CD8-positive, alpha-beta memory T cell (primary cell): ENCODE measurements around the gene ARMC9. TPM values are rescaled to one million over a fixed set of nuclear protein-coding genes. Genes with fewer than 3 reads are reported as not detected.

ENCODE experiments used
- CTCF ChIA-PET: fragments of 350-600 bp; sonication (Branson Sonifier 250); formaldehyde crosslinking; loops from one replicate; lab custom pipeline; 2021; ENCODE audit warnings: antibody characterized with exemption; lab: Charles Lee
- POLR2A ChIA-PET: fragments of 350-600 bp; sonication (Branson Sonifier 250); formaldehyde crosslinking; loops from one replicate; lab custom pipeline; 2021; ENCODE audit warnings: antibody characterized with exemption; lab: Charles Lee
- DNase-seq, 5 donors: peaks; one replicate each; pipeline versions ENCODE4 v3.0.0 to v3.0.0-alpha.2; 2020 to 2022; ENCODE audit warnings: mixed read lengths in 1 of 5
- H3K27ac ChIP-seq: one replicate; pipeline ENCODE4 v1.7.0; 2013; ENCODE audit warnings: low read depth, mild to moderate bottlenecking, low read length, moderate library complexity
- H3K27me3 ChIP-seq: 2 replicates; pipeline ENCODE4 v1.7.0; 2013; ENCODE audit warnings: low read length, mild to moderate bottlenecking; ENCODE audit not compliant: insufficient read depth, poor library complexity, severe bottlenecking
- H3K36me3 ChIP-seq: 2 replicates; pipeline ENCODE4 v1.7.0; 2013; ENCODE audit warnings: mild to moderate bottlenecking, low read length, moderate library complexity; ENCODE audit not compliant: insufficient read depth
- H3K4me1 ChIP-seq: 2 replicates; pipeline ENCODE4 v1.7.0; 2013; ENCODE audit warnings: mild to moderate bottlenecking, low read length, moderate library complexity; ENCODE audit not compliant: insufficient read depth
- H3K4me3 ChIP-seq: 2 replicates; pipeline ENCODE4 v1.7.0; 2013; ENCODE audit warnings: mild to moderate bottlenecking, low read length
- H3K9me3 ChIP-seq: 2 replicates; pipeline ENCODE4 v1.7.0; 2013; ENCODE audit warnings: mild to moderate bottlenecking, low read length
- H3K27ac Mint-ChIP-seq, 8 donors: one replicate each; pipeline ENCODE4 v1.8.0; 2020 to 2021; ENCODE audit warnings: mixed read lengths in 8 of 8, mild to moderate bottlenecking in 6 of 8, inconsistent platforms in 3 of 8, moderate library complexity in 3 of 8
- H3K27me3 Mint-ChIP-seq, 2 donors: one replicate each; pipeline ENCODE4 v1.8.0; 2020 to 2021; ENCODE audit warnings: mixed read lengths in 2 of 2, mild to moderate bottlenecking in 1 of 2, moderate library complexity in 1 of 2
- H3K36me3 Mint-ChIP-seq, 3 donors: one replicate each; pipeline ENCODE4 v1.8.0; 2020 to 2021; ENCODE audit warnings: mixed read lengths in 3 of 3, inconsistent platforms in 1 of 3, mild to moderate bottlenecking in 1 of 3
- H3K4me1 Mint-ChIP-seq, 3 donors: one replicate each; pipeline ENCODE4 v1.8.0; 2020 to 2021; ENCODE audit warnings: mixed read lengths in 3 of 3, inconsistent platforms in 1 of 3, mild to moderate bottlenecking in 1 of 3
- H3K4me3 Mint-ChIP-seq, 7 donors: one replicate each; pipeline ENCODE4 v1.8.0; 2020 to 2021; ENCODE audit warnings: mixed read lengths in 7 of 7, mild to moderate bottlenecking in 6 of 7, moderate library complexity in 4 of 7, inconsistent platforms in 2 of 7
- H3K9me3 Mint-ChIP-seq, 5 donors: one replicate each; pipeline ENCODE4 v1.8.0; 2020 to 2022; ENCODE audit warnings: mixed read lengths in 5 of 5, mild to moderate bottlenecking in 3 of 5, moderate library complexity in 2 of 5, inconsistent platforms in 1 of 5
- polyA plus RNA-seq: library from polyadenylated mRNA; unstranded; fragments of 300-500 nt; fragmentation: Illumina TruSeq; gene quantifications from one replicate; pipeline ENCODE4 v1.2.3, GENCODE V29; 2021
- total RNA-seq, 2 experiments: library from RNA; stranded (reverse); gene quantifications; one replicate each; pipeline ENCODE4 v1.2.3, GENCODE V29; 2021

Gene ARMC9
- total and polyA plus RNA-seq, 3 experiments from 2014 or later = 1.0 to 6.4 (median 5.3) TPM

- Histone ChIP-seq H3K36me3 (peaks cover 14% of the 10 kb centered on the region), H3K4me1 (no peaks in the 10 kb centered on the region), H3K27ac (no peak overlapping the region), H3K27me3 (no peaks in the 10 kb centered on the region), H3K4me3 (no peak overlapping the region), H3K9me3 (no peaks in the 10 kb centered on the region)
- ChIA-PET CTCF (interaction anchor here (0.8 to 1.2 kb wide), 2 partner anchors 9 to 289 kb away, joined by 3 read pairs; no protein-coding TSS in a partner anchor), POLR2A (no interaction called here)
- peaks cover 15 to 18% (median 16%) of the 10 kb centered on the region in 3 donors for H3K4me1 Mint-ChIP-seq
- no peaks in the 10 kb centered on the region for H3K9me3 Mint-ChIP-seq
- H3K27ac Mint-ChIP-seq = peak overlapping the region in 2 of 8 donors; percentile 51 to 68
- peaks cover 4 to 70% (median 22%) of the 10 kb centered on the region in 3 donors for H3K36me3 Mint-ChIP-seq
- H3K4me3 Mint-ChIP-seq = no peak overlapping the region
- no peak for DNase-seq
- H3K27me3 Mint-ChIP-seq = no peaks in the 10 kb centered on the region
These were observed 35.4 kb upstream of the ARMC9 start for GRCh38 chr2:231163011-231163410.

- Mint-ChIP-seq H3K9me3 (no peaks in the 10 kb centered on the region), H3K27ac (peak overlapping the region in 1 of 8 donors; percentile 51), H3K27me3 (no peaks in the 10 kb centered on the region), H3K36me3 (peaks cover 4 to 70% (median 22%) of the 10 kb centered on the region in 3 donors), H3K4me1 (peaks cover 15 to 18% (median 16%) of the 10 kb centered on the region in 3 donors), H3K4me3 (no peak overlapping the region)
- Histone ChIP-seq H3K27ac (no peak overlapping the region), H3K4me1 (no peaks in the 10 kb centered on the region), H3K9me3 (no peaks in the 10 kb centered on the region), H3K36me3 (peaks cover 14% of the 10 kb centered on the region), H3K27me3 (no peaks in the 10 kb centered on the region), H3K4me3 (no peak overlapping the region)
- DNase-seq = no peak
- CTCF ChIA-PET = interaction anchor here (0.8 to 1.2 kb wide), 2 partner anchors 8 to 288 kb away, joined by 3 read pairs; no protein-coding TSS in a partner anchor
- POLR2A ChIA-PET = no interaction called here
These were observed 34.9 kb upstream of the ARMC9 start for GRCh38 chr2:231163414-231164095.

GRCh38 chr2:231167745-231168459 is 30.5 kb upstream of the ARMC9 start:
- no peak for DNase-seq
- Mint-ChIP-seq H3K36me3 (peaks cover 10 to 85% (median 32%) of the 10 kb centered on the region in 3 donors), H3K9me3 (no peaks in the 10 kb centered on the region), H3K4me3 (no peak overlapping the region), H3K27ac (no peak overlapping the region), H3K27me3 (no peaks in the 10 kb centered on the region), H3K4me1 (no peaks in the 10 kb centered on the region)
- Histone ChIP-seq H3K9me3 (no peaks in the 10 kb centered on the region), H3K4me3 (no peak overlapping the region), H3K27ac (no peak overlapping the region), H3K36me3 (peaks cover 29% of the 10 kb centered on the region), H3K4me1 (no peaks in the 10 kb centered on the region), H3K27me3 (no peaks in the 10 kb centered on the region)
- POLR2A ChIA-PET = no interaction called here
- CTCF ChIA-PET = no interaction called here

GRCh38 chr2:231168460-231169139 is 29.8 kb upstream of the ARMC9 start:
- H3K27me3 ChIP-seq = no peaks in the 10 kb centered on the region
- Mint-ChIP-seq H3K4me3 (no peak overlapping the region), H3K27ac (peak overlapping the region in 4 of 8 donors; percentile 9 to 61 (median 24)), H3K4me1 (no peaks in the 10 kb centered on the region), H3K36me3 (peaks cover 10 to 82% (median 32%) of the 10 kb centered on the region in 3 donors), H3K9me3 (no peaks in the 10 kb centered on the region), H3K27me3 (no peaks in the 10 kb centered on the region)
- H3K4me1 ChIP-seq = no peaks in the 10 kb centered on the region
- H3K27ac ChIP-seq = no peak overlapping the region
- peaks cover 29% of the 10 kb centered on the region for H3K36me3 ChIP-seq
- no peaks in the 10 kb centered on the region for H3K9me3 ChIP-seq
- no peak overlapping the region for H3K4me3 ChIP-seq
- CTCF ChIA-PET = no interaction called here
- no peak for DNase-seq
- POLR2A ChIA-PET = no interaction called here

- H3K27ac ChIP-seq = no peak overlapping the region
- Mint-ChIP-seq H3K27me3 (no peaks in the 10 kb centered on the region), H3K9me3 (no peaks in the 10 kb centered on the region), H3K36me3 (peaks cover 10 to 86% (median 36%) of the 10 kb centered on the region in 3 donors), H3K4me1 (no peaks in the 10 kb centered on the region), H3K27ac (no peak overlapping the region), H3K4me3 (no peak overlapping the region)
- no peak for DNase-seq
- H3K27me3 ChIP-seq = no peaks in the 10 kb centered on the region
- POLR2A ChIA-PET = no interaction called here
- CTCF ChIA-PET = no interaction called here
- peaks cover 29% of the 10 kb centered on the region for H3K36me3 ChIP-seq
- H3K9me3 ChIP-seq = no peaks in the 10 kb centered on the region
- no peaks in the 10 kb centered on the region for H3K4me1 ChIP-seq
- H3K4me3 ChIP-seq = no peak overlapping the region
These were observed 28.9 kb upstream of the ARMC9 start for GRCh38 chr2:231169488-231169887.

- no peaks in the 10 kb centered on the region for H3K4me1 Mint-ChIP-seq
- CTCF ChIA-PET = no interaction called here
- no peaks in the 10 kb centered on the region for H3K9me3 ChIP-seq
- no peak overlapping the region for H3K4me3 ChIP-seq
- H3K4me1 ChIP-seq = no peaks in the 10 kb centered on the region
- H3K9me3 Mint-ChIP-seq = no peaks in the 10 kb centered on the region
- no peaks in the 10 kb centered on the region for H3K27me3 ChIP-seq
- no peak overlapping the region for H3K27ac Mint-ChIP-seq
- H3K27me3 Mint-ChIP-seq = no peaks in the 10 kb centered on the region
- H3K36me3 ChIP-seq = peaks cover 29% of the 10 kb centered on the region
- H3K36me3 Mint-ChIP-seq = peaks cover 10 to 85% (median 34%) of the 10 kb centered on the region in 3 donors
- no peak overlapping the region for H3K27ac ChIP-seq
- DNase-seq = no peak
- POLR2A ChIA-PET = no interaction called here
- H3K4me3 Mint-ChIP-seq = no peak overlapping the region
These were observed 28.4 kb upstream of the ARMC9 start for GRCh38 chr2:231170055-231170454.

GRCh38 chr2:231172025-231172424 is 26.4 kb upstream of the ARMC9 start:
- Histone ChIP-seq H3K4me3 (no peak overlapping the region), H3K36me3 (peaks cover 18% of the 10 kb centered on the region), H3K9me3 (no peaks in the 10 kb centered on the region), H3K4me1 (no peaks in the 10 kb centered on the region), H3K27me3 (no peaks in the 10 kb centered on the region), H3K27ac (no peak overlapping the region)
- Mint-ChIP-seq H3K27me3 (no peaks in the 10 kb centered on the region), H3K9me3 (no peaks in the 10 kb centered on the region), H3K27ac (no peak overlapping the region), H3K4me1 (peaks cover 0 to 2% (median 0%) of the 10 kb centered on the region in 3 donors), H3K36me3 (peaks cover 7 to 76% (median 28%) of the 10 kb centered on the region in 3 donors), H3K4me3 (no peak overlapping the region)
- ChIA-PET POLR2A (no interaction called here), CTCF (interaction anchor here (0.8 kb wide), 1 partner anchor 9 kb away, joined by 3 read pairs; no protein-coding TSS in a partner anchor)
- DNase-seq = no peak
